ENCODE measurements around the gene ARGLU1. TPM values are rescaled to one million over a fixed set of nuclear protein-coding genes. Genes with fewer than 3 reads are reported as not detected.

ARGLU1 gene
- polyA plus RNA-seq, 1 donor: 197 TPM

DNA sequence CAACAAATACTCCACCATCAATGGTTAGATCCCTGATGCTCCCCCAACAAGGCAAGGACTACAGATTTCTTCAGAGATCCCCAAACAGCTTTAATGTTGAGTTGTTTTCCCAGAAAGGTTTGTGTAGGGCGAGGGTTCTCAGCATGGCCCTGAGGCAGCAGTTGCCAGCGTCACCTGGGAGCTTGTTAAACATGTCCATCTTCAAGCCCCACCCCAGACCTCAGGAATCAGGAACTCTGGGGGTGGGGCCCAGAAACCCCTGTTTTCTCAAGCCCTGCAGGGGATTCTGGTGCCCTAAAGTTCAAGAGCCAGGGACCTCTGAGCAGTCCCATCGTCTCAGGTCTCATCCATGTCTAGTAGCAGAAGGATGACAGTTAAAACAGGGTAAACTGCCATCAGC, 42.1 kb downstream of the ARGLU1 start:
- Histone ChIP-seq H3K4me1 (ENCODE audit: control insufficient read depth, insufficient read depth, low read length) (peaks cover 32% of the 10 kb centered on the region), H3K4me3 (ENCODE audit: low read length) (no peak overlapping the region), H3K27ac (ENCODE audit: low read length) (no peak overlapping the region), H3K36me3 (ENCODE audit: control insufficient read depth, insufficient read depth, low read length) (no peaks in the 10 kb centered on the region), H3K27me3 (ENCODE audit: control insufficient read depth, insufficient read depth, low read length) (no peaks in the 10 kb centered on the region), H3K9me3 (ENCODE audit: control insufficient read depth, low read depth, low read length) (no peaks in the 10 kb centered on the region)
- DNase-seq: no peak
- no CpG with 5 or more reads among the region's 3 CpGs for WGBS (ENCODE audit: insufficient coverage, low lambda C conversion rate)

DNA sequence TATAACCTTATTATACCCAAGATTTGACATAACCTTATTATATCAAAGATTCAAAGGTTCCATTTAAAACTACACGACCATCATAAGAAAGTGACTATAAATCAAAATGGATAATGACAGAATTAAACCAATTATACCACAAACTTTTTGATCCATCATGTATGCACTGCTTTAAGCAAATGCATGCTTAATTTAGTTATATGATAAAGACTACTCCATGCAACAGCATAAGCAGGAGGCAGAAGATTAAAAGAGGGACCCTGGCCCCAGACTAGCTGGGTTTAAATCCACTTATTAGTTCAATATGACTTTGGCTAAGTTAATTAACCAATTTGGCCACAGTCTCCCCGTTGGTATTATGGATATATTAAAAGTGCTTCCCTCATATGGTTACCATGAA, 43.8 kb downstream of the ARGLU1 start:
- Histone ChIP-seq H3K9me3 (ENCODE audit: control insufficient read depth, low read depth, low read length) (no peaks in the 10 kb centered on the region), H3K27me3 (ENCODE audit: control insufficient read depth, insufficient read depth, low read length) (no peaks in the 10 kb centered on the region), H3K36me3 (ENCODE audit: control insufficient read depth, insufficient read depth, low read length) (no peaks in the 10 kb centered on the region), H3K27ac (ENCODE audit: low read length) (no peak overlapping the region), H3K4me1 (ENCODE audit: control insufficient read depth, insufficient read depth, low read length) (peaks cover 30% of the 10 kb centered on the region), H3K4me3 (ENCODE audit: low read length) (no peak overlapping the region)
- DNase-seq: no peak
- no CpG with 5 or more reads among the region's 2 CpGs for WGBS (ENCODE audit: insufficient coverage, low lambda C conversion rate)

DNA sequence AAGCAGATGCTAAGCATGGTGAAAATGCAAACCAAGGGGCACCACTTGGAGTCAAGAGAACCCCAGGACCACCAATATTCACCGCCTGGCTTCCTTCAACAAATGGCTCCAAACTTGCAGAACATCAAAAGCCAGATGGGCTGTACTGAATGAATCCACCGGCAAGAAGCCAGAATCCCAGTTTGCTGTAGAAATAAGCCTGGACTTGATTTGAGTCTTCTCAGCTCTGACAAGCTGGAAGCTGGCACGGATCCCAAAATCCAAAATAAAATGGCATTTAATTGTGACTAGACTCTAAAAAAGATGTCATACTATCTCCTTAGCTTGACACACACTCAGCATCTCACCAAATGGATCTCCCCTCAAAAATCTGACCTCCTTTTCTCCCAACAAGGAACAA, 44.4 kb downstream of the ARGLU1 start:
- no peak overlapping the region for H3K4me3 ChIP-seq (ENCODE audit: low read length)
- DNase-seq: no peak
- no CpG with 5 or more reads among the region's 3 CpGs for WGBS (ENCODE audit: insufficient coverage, low lambda C conversion rate)
- no peaks in the 10 kb centered on the region for H3K9me3 ChIP-seq (ENCODE audit: control insufficient read depth, low read depth, low read length)
- H3K27ac ChIP-seq (ENCODE audit: low read length): no peak overlapping the region
- no peaks in the 10 kb centered on the region for H3K27me3 ChIP-seq (ENCODE audit: control insufficient read depth, insufficient read depth, low read length)
- peaks cover 28% of the 10 kb centered on the region for H3K4me1 ChIP-seq (ENCODE audit: control insufficient read depth, insufficient read depth, low read length)
- H3K36me3 ChIP-seq (ENCODE audit: control insufficient read depth, insufficient read depth, low read length): no peaks in the 10 kb centered on the region

- Histone ChIP-seq H3K4me3 (ENCODE audit: low read length) (no peak overlapping the region), H3K27ac (ENCODE audit: low read length) (no peak overlapping the region), H3K27me3 (ENCODE audit: control insufficient read depth, insufficient read depth, low read length) (no peaks in the 10 kb centered on the region), H3K9me3 (ENCODE audit: control insufficient read depth, low read depth, low read length) (no peaks in the 10 kb centered on the region), H3K4me1 (ENCODE audit: control insufficient read depth, insufficient read depth, low read length) (peaks cover 28% of the 10 kb centered on the region), H3K36me3 (ENCODE audit: control insufficient read depth, insufficient read depth, low read length) (no peaks in the 10 kb centered on the region)
- DNase-seq: peak in 1 of 2 donors; percentile 47
- WGBS (ENCODE audit: insufficient coverage, low lambda C conversion rate): 20% methylated on average over 1 of the region's 7 CpGs
These were observed 44.9 kb downstream of the ARGLU1 start for GRCh38 chr13:106522898-106523525.

DNA sequence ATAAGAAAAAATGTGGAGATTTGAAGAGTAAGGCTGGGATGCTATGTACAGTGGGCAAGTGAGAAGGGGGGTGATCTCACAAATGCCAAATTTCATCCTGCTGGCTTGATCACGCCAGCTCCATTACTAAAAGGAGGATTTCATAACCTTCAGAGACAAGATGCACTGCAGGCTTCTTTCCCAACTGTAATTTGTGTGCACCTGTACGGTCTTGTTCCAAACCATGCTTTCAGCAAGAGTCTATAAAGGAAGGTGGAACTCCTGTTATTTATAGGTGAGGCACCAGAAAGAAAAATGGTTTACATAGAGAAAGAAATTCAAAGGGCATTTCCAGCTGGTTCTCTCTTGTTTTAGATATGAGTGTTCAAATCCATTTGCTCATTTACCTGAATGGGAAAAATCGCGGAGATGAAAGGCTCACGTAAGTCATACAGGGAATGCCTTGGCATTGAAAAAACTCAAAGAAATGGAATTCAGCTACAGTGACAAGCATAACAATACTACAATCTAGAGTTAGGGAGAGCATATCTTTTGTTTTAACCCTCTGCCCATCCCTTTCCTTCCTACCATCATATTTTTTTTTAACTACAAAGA, 45.7 kb downstream of the ARGLU1 start:
- Histone ChIP-seq H3K36me3 (ENCODE audit: control insufficient read depth, insufficient read depth, low read length) (no peaks in the 10 kb centered on the region), H3K4me3 (ENCODE audit: low read length) (no peak overlapping the region), H3K27me3 (ENCODE audit: control insufficient read depth, insufficient read depth, low read length) (no peaks in the 10 kb centered on the region), H3K27ac (ENCODE audit: low read length) (no peak overlapping the region), H3K9me3 (ENCODE audit: control insufficient read depth, low read depth, low read length) (no peaks in the 10 kb centered on the region), H3K4me1 (ENCODE audit: control insufficient read depth, insufficient read depth, low read length) (peaks cover 20% of the 10 kb centered on the region)
- no peak for DNase-seq
- WGBS (ENCODE audit: insufficient coverage, low lambda C conversion rate): 46% methylated on average over 3 of the region's 5 CpGs

DNA sequence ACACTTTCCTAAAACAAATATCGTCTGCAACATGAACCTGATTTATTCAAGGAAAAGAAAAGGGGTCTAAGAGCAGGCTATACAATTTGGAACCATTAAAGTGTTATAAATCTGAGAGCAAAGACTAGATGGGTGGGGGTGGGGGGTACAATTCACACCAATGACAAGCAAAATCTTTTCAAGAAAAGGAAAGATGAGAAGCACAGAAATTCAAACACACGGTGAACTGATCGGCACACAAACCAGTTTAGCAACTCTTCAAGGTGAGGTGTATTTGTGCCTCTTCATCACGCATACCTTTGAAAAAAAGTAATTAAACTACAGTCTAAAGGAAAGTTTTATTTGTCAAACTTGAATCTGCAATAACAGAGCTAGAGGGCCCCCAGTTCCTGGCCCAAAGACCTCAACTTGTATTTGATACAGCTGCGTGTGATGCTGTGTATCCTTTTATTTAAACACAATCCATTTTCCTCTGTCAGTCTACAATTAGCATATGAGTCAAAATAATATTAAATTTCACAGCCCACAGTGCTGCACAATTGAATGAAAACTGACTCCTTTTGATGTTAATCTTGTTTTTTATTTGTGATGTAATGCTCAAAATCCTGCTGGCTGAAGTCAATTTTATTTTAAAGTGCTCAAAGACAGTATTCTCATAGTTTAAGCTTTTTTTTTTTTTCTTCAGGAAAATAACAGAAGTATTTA, 46.7 kb downstream of the ARGLU1 start:
- DNase-seq: peak in 1 of 2 donors; percentile 38
- WGBS (ENCODE audit: insufficient coverage, low lambda C conversion rate): 60% methylated on average over 1 of the region's 5 CpGs
- Histone ChIP-seq H3K27me3 (ENCODE audit: control insufficient read depth, insufficient read depth, low read length) (no peaks in the 10 kb centered on the region), H3K27ac (ENCODE audit: low read length) (no peak overlapping the region), H3K9me3 (ENCODE audit: control insufficient read depth, low read depth, low read length) (no peaks in the 10 kb centered on the region), H3K36me3 (ENCODE audit: control insufficient read depth, insufficient read depth, low read length) (no peaks in the 10 kb centered on the region), H3K4me3 (ENCODE audit: low read length) (no peak overlapping the region), H3K4me1 (ENCODE audit: control insufficient read depth, insufficient read depth, low read length) (peaks cover 20% of the 10 kb centered on the region)

DNA sequence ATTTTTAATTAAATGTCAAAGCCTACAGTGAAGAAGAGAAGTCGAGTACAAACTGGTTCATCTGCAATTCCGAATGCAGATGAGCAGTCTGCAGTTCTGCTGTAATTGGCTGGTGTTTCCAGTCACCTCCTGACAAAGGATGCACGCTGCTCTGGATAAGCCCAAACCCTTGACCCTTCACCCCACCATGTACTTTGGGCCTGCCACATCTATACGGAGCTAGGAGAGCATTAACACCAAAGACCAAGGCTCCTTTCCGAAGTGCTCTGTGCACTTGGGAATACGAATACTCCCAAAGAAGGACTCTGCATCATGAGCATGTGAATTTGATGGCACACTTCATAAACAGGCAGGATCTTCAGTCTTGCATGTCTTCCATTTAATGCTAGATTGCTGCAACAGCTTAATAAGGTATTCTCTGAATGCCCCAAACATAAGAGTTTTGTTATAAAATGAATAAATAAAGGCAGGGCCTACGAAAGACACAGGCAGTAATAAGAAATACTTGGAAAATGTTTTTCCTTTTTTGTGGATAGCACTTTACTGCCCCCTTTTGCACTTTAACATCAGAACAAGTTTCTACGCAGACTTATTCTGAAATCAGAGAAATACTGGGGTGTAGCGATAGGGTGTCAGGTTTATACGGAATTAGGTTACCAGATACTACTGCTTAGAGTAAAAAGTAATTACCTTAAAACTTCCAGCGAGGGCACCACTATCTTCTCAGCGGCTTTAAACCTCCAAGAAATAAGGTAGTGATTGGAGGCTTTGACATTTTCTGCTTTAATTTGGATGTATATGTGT, 47.5 kb downstream of the ARGLU1 start:
- DNase-seq: peak in 1 of 2 donors; percentile 52
- Histone ChIP-seq H3K4me3 (ENCODE audit: low read length) (no peak overlapping the region), H3K9me3 (ENCODE audit: control insufficient read depth, low read depth, low read length) (no peaks in the 10 kb centered on the region), H3K27ac (ENCODE audit: low read length) (no peak overlapping the region), H3K36me3 (ENCODE audit: control insufficient read depth, insufficient read depth, low read length) (no peaks in the 10 kb centered on the region), H3K4me1 (ENCODE audit: control insufficient read depth, insufficient read depth, low read length) (peaks cover 20% of the 10 kb centered on the region), H3K27me3 (ENCODE audit: control insufficient read depth, insufficient read depth, low read length) (no peaks in the 10 kb centered on the region)
- 0% methylated on average over 1 of the region's 12 CpGs for WGBS (ENCODE audit: insufficient coverage, low lambda C conversion rate)

DNA sequence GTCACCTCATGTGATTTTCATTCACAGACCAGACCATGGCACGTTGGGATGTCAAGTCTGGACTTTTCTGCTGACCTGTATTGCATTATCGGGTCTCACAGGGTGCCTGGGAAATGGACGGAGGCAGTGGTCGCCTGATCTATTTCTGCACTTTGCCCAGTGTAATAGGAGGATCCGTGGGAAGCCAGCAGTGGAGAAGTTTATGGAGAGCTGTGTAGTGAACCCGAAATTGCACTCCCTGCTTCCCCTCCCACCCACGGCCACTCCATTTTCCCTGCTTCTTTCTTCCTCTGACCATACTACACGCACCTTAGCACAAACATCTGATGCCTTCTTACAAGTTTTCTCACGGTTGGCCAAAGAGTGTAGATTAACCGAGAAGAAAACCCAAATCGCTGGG, 49.4 kb downstream of the ARGLU1 start:
- H3K27ac ChIP-seq (ENCODE audit: low read length): no peak overlapping the region
- DNase-seq: peak in 1 of 2 donors; percentile 53
- no peaks in the 10 kb centered on the region for H3K9me3 ChIP-seq (ENCODE audit: control insufficient read depth, low read depth, low read length)
- WGBS (ENCODE audit: insufficient coverage, low lambda C conversion rate): 80% methylated on average over 1 of the region's 11 CpGs
- no peak overlapping the region for H3K4me3 ChIP-seq (ENCODE audit: low read length)
- H3K36me3 ChIP-seq (ENCODE audit: control insufficient read depth, insufficient read depth, low read length): no peaks in the 10 kb centered on the region
- no peaks in the 10 kb centered on the region for H3K27me3 ChIP-seq (ENCODE audit: control insufficient read depth, insufficient read depth, low read length)
- peaks cover 20% of the 10 kb centered on the region for H3K4me1 ChIP-seq (ENCODE audit: control insufficient read depth, insufficient read depth, low read length)

DNA sequence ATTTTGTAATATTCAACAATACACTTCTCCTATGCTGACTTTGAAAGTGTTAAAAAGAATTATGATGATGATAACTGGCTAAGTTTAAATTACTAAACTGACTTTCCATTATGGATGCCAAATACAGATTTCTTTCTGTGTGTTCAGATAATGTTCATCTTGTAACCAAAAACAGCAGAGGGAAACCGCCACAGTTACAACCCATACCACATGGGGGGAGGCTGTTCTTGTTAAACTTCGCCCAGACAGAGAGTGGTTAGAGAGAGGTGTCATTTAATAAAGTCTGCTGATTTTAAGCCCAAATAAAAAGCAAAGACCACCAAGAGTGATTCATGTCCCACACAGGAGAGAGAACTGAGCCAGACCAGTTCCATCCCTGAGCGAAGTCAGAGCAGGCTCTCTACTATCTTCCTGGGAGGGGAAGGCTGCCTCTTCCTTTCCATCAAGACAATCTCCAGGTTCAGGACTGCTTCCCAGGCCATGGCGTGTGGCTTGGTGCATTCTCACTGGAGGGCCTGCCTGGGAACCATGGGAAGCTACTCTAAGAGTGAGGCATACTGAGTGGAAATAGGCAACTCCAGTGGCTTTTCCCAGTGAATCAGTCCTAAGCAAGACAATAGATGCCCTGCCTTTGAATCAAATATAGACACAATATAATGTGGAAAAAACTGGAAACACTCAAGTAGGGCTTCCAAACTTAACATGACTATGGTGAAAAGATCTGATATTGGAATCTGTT, 50.7 kb downstream of the ARGLU1 start:
- peaks cover 13% of the 10 kb centered on the region for H3K4me1 ChIP-seq (ENCODE audit: control insufficient read depth, insufficient read depth, low read length)
- no peaks in the 10 kb centered on the region for H3K36me3 ChIP-seq (ENCODE audit: control insufficient read depth, insufficient read depth, low read length)
- H3K4me3 ChIP-seq (ENCODE audit: low read length): no peak overlapping the region
- WGBS (ENCODE audit: insufficient coverage, low lambda C conversion rate): no CpG with 5 or more reads among the region's 4 CpGs
- no peak overlapping the region for H3K27ac ChIP-seq (ENCODE audit: low read length)
- H3K9me3 ChIP-seq (ENCODE audit: control insufficient read depth, low read depth, low read length): no peaks in the 10 kb centered on the region
- H3K27me3 ChIP-seq (ENCODE audit: control insufficient read depth, insufficient read depth, low read length): no peaks in the 10 kb centered on the region
- no peak for DNase-seq

Data from large intestine (tissue), 3 donors.